GM13977 (cell line): ENCODE data around the gene ZNF280C.
"Not testable (repeated sequence)": the region's sequence is repeated elsewhere in the genome, so short reads cannot be mapped to it uniquely, and the experiment has no call there.

Source experiments
- DNase-seq: peaks from one replicate; pipeline ENCODE4 v3.0.0; 2012; ENCODE audit warnings: low spot score
- in situ Hi-C: fragments of 300-500 bp; cut with MboI; formaldehyde crosslinking; loops from one replicate; pipeline ENCODE4 v1.12.0; 2022; ENCODE audit warnings: low sequenced_read_pairs, low pct_unique_long_range_greater_than_20kb, mixed read lengths, inconsistent platforms; ENCODE audit not compliant: unreplicated experiment
- TF ChIP-seq, protein P1 (sequence below): IDR thresholded peaks from 2 replicates; pipeline ENCODE4 v1.5.1; 2012; ENCODE audit warnings: mild to moderate bottlenecking, control low read depth; ENCODE audit not compliant: insufficient read depth; ENCODE audit errors: extremely low read depth, missing control alignments

ZNF280C gene

DNA sequence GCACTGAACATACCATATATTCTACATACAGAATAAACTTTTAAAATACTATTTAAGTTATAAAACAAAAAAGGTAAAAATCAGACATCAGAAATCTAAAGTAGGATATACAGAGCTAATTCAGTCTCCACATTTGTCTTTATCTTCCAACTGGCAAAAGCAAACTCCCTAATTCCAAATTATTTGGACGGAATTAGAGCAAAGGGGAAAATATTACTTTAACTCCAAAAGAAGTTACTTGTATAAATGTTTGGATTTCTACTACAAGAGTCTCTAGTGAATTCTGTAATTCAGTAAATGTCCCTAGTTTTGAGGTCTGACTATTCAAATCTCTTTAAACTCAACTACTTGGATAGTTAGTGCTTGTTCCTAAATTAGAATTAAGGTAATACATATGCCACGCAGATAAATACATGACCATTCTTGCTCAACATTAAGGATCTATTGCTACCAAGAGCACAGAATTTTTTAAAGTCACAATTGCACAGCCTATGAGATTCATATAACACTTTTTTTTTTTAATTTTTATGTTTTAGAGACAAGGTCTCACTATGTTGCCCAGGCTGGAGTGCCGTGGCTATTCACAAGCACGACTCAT is 7.3 kb downstream of the ZNF280C start:
- in situ Hi-C loops: no loop called here
- DNase-seq: no peak
- TF ChIP-seq, protein P1, sequence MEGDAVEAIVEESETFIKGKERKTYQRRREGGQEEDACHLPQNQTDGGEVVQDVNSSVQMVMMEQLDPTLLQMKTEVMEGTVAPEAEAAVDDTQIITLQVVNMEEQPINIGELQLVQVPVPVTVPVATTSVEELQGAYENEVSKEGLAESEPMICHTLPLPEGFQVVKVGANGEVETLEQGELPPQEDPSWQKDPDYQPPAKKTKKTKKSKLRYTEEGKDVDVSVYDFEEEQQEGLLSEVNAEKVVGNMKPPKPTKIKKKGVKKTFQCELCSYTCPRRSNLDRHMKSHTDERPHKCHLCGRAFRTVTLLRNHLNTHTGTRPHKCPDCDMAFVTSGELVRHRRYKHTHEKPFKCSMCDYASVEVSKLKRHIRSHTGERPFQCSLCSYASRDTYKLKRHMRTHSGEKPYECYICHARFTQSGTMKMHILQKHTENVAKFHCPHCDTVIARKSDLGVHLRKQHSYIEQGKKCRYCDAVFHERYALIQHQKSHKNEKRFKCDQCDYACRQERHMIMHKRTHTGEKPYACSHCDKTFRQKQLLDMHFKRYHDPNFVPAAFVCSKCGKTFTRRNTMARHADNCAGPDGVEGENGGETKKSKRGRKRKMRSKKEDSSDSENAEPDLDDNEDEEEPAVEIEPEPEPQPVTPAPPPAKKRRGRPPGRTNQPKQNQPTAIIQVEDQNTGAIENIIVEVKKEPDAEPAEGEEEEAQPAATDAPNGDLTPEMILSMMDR: no peak

DNA sequence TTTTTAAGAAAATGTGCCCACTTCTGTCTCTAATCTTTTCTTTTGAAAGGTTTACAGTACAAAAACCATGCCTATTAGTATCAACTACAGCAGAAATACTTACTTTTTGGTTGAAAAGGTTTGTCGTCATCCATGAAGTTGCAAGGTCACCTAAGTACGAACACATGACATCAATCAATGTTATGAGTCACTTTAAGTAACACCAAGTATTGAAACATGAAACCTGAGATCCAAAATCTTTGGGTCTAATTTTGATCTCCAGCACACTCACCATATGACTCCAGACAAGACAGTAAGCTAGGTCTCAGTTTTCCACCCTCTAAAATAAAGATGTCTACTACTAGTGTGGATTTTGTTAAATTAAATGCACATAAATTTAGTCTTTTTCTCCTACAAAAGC is 8.4 kb downstream of the ZNF280C start:
- in situ Hi-C loops: no loop called here
- TF ChIP-seq, protein P1: no peak
- DNase-seq: no peak

DNA sequence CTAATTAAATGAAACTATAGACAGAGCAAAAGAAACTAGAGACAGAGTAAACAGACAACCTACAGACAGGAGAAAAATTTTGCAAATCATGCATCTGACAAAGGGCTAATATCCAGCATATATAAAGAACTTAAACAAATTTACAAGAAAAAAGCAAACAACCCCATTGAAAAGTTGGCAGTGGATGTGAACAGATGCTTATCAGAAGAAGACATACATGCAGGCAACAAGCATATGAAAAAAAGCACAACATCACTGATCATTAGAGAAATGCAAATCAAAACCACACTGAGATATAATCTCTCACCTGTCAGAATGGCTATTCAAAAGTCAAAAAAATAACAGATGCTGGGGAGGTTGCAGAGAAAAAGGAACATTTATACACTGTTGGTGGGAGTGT is 14.8 kb downstream of the ZNF280C start:
- no peak for DNase-seq
- in situ Hi-C loops: no loop called here
- TF ChIP-seq, protein P1: no peak

DNA sequence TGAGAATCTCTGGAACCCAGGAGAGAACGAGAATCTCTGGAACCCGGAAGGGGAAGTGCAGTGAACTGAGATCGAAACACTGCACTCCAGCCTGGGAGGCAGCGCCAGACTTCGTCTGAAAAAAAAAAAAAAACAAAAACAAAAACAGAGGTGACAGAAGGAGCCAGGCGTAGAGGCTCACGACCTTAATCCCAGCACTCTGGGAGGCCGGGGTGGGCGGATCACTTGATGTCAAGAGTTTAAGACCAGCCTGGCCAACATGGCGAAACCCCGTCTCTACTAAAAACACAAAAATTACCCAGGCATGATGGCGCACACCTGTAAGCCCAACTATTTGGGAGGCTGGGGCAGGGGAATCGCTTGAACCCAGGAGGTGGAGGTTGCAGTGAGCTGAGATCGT is 17.0 kb downstream of the ZNF280C start:
- in situ Hi-C loops: no loop called here
- TF ChIP-seq, protein P1: no peak
- no peak for DNase-seq

DNA sequence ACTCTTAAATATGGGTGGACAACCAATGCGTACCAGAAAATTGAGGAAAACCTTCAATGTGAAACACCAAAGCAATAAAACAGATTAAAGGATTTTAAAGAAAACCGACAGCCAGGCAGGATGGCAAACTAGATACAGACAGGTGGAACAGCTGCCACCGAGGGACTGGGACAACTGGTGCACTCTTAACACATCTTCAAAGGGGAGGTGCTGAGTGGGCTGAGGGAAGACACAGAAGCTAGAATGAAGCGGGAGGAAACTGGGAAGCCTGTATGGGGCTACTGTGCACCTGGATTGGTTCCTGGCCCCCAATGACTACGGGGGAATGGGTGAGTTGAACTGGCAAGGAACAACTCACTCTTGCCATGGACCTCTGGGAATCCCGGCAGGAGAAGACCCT is 20.7 kb downstream of the ZNF280C start:
- TF ChIP-seq, protein P1: no peak
- no peak for DNase-seq
- in situ Hi-C loops: no loop called here

DNA sequence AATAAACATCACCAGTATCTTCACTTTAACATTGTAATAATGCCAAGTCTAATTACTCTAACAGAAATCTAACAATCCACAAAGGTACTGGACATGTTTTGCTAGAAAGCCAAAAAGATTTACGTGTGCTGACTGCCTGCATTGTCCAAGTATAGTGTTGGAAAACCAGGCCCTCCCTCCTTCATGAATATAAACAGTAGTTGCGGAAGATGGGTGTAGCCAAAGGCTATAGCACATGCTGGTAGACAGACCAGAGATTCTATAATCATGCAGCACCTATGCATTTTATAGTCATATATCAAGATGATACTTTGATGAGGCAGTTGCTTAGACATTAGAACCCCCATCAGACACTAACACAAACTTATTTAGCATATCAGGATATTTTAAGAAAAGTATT is 22.6 kb downstream of the ZNF280C start:
- TF ChIP-seq, protein P1: no peak
- in situ Hi-C loops: no loop called here
- no peak for DNase-seq

DNA sequence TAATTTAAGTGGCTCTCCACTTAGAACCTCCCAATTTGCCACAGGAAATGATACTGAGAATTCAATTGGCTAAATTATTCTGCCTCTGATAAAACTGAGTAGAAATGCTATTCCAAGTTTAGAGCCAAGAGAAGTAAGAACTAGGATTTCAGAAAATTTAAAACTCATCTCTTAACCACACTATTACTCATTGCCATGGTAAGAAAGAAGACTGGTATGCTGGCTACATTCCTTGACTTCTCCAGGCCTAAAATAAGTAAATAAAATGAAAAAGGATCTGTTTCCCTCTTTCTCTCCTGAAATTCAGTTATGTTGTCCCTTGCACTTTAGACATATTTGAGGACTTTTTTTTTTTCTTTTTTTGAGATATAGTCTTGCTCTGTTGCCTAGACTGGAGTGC is 23.3 kb downstream of the ZNF280C start:
- no peak for DNase-seq
- TF ChIP-seq, protein P1: no peak

DNA sequence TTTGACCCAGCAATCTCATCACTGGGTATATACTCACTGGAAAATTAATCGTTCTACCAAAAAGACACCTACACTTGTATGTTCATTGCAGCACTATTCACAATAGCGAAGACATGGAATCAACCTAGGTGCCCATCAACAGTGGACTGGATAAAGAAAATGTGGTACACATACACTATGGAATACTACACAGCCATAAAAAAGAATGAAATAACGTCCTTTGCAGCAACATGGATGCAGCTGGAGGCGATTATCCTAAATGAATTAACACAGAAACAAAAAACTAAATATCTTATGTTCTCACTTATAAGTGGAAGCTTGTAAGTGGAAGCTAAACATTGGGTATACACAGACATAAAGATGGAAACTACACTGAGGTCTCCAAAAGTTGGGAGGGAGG is 37.5 kb downstream of the ZNF280C start:
- DNase-seq, in situ Hi-C loops: not testable (repeated sequence)

More for the DNA sequence above, 23.3 kb downstream of the ZNF280C start:
- in situ Hi-C loops: no loop called here
